SK-N-SH treated with all-trans-retinoic acid at 6 μM for 48 hours (cell line): ENCODE measurements around the gene LEUTX.

Source experiments
- ATAC-seq: fragments of 200-7000 bp; cut with Tn5 transposase; 3 replicates; pipeline ENCODE4 v1.9.1; 2020; ENCODE audit warnings: mild to moderate bottlenecking, moderate library complexity
- ARNTL ChIP-seq: fragments of 450-650 bp; formaldehyde crosslinking; IDR thresholded peaks from 2 replicates; pipeline ENCODE4 v1.5.0; 2020; ENCODE audit warnings: low read depth, mild to moderate bottlenecking, moderate library complexity, borderline replicate concordance
- ESRRG ChIP-seq: fragments of 250-450 bp; sonication (Bioruptor Pico); IDR thresholded peaks from 2 replicates; pipeline ENCODE4 v1.6.1; 2021; ENCODE audit warnings: mild to moderate bottlenecking
- GLIS3 ChIP-seq: fragments of 250-450 bp; sonication (Bioruptor Pico); IDR thresholded peaks from 2 replicates; pipeline ENCODE4 v1.5.0; 2020; ENCODE audit warnings: mild to moderate bottlenecking, moderate library complexity
- ISL1 ChIP-seq: fragments of 250-450 bp; sonication (Bioruptor Pico); IDR thresholded peaks from 2 replicates; pipeline ENCODE4 v2.1.2; 2022; ENCODE audit warnings: mild to moderate bottlenecking, moderate library complexity
- OSR1 ChIP-seq: fragments of 250-450 bp; sonication (Bioruptor Pico); IDR thresholded peaks from 2 replicates; pipeline ENCODE4 v1.8.0; 2022; ENCODE audit warnings: moderate library complexity, mild to moderate bottlenecking, inconsistent platforms
- RARB ChIP-seq: fragments of 250-450 bp; sonication (Bioruptor Pico); IDR thresholded peaks from 2 replicates; pipeline ENCODE4 v1.8.0; 2021; ENCODE audit warnings: mild to moderate bottlenecking, moderate library complexity
- SNAI2 ChIP-seq: fragments of 250-450 bp; sonication (Bioruptor Pico); IDR thresholded peaks from 2 replicates; pipeline ENCODE4 v1.5.0; 2020; ENCODE audit warnings: mild to moderate bottlenecking, moderate library complexity
- TCF4 ChIP-seq: fragments of 250-450 bp; sonication (Bioruptor Pico); IDR thresholded peaks from 2 replicates; pipeline ENCODE4 v1.8.0; 2021; ENCODE audit warnings: mild to moderate bottlenecking, moderate library complexity, borderline replicate concordance
- ZC3H10 ChIP-seq: fragments of 250-450 bp; sonication (Bioruptor Pico); IDR thresholded peaks from 2 replicates; pipeline ENCODE4 v1.5.1; 2021; ENCODE audit warnings: mild to moderate bottlenecking, moderate library complexity
- ZFP3 ChIP-seq: fragments of 250-450 bp; sonication (Bioruptor Pico); IDR thresholded peaks from 2 replicates; pipeline ENCODE4 v1.5.0; 2020; ENCODE audit warnings: mild to moderate bottlenecking, moderate library complexity
- ZFP30 ChIP-seq: fragments of 450-650 bp; formaldehyde crosslinking; IDR thresholded peaks from 2 replicates; pipeline ENCODE4 v1.5.0; 2022; ENCODE audit warnings: mild to moderate bottlenecking, moderate library complexity
- ZNF70 ChIP-seq: fragments of 450-650 bp; formaldehyde crosslinking; IDR thresholded peaks from 2 replicates; pipeline ENCODE4 v1.5.0; 2020; ENCODE audit warnings: mild to moderate bottlenecking, moderate library complexity
- TF ChIP-seq, protein P1 (sequence below): fragments of 250-450 bp; sonication (Bioruptor Pico); IDR thresholded peaks from 2 replicates; pipeline ENCODE4 v1.5.0; 2020; ENCODE audit warnings: mild to moderate bottlenecking, moderate library complexity
- TF ChIP-seq, protein P2 (sequence below): fragments of 250-450 bp; sonication (Bioruptor Pico); IDR thresholded peaks from 2 replicates; pipeline ENCODE4 v1.5.1; 2020; ENCODE audit warnings: low read depth, mild to moderate bottlenecking, moderate library complexity
- TF ChIP-seq, protein P3 (sequence below): fragments of 250-450 bp; sonication (Bioruptor Pico); IDR thresholded peaks from 2 replicates; pipeline ENCODE4 v1.8.0; 2021; ENCODE audit warnings: low read depth, mild to moderate bottlenecking, moderate library complexity, borderline replicate concordance
- TF ChIP-seq, protein P4 (sequence below): fragments of 250-450 bp; sonication (Bioruptor Pico); IDR thresholded peaks from 2 replicates; pipeline ENCODE4 v1.5.1; 2021; ENCODE audit warnings: mild to moderate bottlenecking, moderate library complexity

Gene LEUTX

DNA sequence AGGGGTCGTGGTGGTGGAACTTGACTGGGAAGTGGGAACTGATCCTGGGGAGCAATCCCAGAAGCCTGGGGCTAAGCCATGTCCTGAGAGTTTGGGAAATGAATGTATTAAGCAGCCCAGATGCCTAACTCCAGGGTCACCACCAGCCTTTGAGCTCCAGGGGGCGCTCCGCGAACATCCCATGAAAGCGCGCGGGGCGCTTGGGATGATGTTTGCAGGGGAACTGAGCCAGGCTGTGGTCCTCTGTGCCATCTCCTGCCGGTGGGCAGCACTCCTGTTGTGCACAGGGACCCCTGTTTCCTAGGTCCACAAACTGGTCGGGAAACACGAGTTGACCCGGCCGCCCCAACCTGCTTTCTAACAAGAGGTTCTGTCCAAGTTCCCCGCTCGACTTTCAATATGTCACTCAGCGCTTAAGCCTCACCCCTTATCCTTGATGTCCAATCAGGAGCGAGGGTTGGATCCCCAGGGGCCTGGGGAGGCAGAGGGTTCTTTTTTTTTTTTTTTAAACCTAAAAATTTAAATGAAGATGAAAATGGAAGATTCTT, 14.4 kb downstream of the LEUTX start (continued):
- TF ChIP-seq, protein P1, sequence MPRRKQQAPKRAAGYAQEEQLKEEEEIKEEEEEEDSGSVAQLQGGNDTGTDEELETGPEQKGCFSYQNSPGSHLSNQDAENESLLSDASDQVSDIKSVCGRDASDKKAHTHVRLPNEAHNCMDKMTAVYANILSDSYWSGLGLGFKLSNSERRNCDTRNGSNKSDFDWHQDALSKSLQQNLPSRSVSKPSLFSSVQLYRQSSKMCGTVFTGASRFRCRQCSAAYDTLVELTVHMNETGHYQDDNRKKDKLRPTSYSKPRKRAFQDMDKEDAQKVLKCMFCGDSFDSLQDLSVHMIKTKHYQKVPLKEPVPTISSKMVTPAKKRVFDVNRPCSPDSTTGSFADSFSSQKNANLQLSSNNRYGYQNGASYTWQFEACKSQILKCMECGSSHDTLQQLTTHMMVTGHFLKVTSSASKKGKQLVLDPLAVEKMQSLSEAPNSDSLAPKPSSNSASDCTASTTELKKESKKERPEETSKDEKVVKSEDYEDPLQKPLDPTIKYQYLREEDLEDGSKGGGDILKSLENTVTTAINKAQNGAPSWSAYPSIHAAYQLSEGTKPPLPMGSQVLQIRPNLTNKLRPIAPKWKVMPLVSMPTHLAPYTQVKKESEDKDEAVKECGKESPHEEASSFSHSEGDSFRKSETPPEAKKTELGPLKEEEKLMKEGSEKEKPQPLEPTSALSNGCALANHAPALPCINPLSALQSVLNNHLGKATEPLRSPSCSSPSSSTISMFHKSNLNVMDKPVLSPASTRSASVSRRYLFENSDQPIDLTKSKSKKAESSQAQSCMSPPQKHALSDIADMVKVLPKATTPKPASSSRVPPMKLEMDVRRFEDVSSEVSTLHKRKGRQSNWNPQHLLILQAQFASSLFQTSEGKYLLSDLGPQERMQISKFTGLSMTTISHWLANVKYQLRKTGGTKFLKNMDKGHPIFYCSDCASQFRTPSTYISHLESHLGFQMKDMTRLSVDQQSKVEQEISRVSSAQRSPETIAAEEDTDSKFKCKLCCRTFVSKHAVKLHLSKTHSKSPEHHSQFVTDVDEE, result no peak
- TF ChIP-seq, all 23 proteins: peak for 0

DNA sequence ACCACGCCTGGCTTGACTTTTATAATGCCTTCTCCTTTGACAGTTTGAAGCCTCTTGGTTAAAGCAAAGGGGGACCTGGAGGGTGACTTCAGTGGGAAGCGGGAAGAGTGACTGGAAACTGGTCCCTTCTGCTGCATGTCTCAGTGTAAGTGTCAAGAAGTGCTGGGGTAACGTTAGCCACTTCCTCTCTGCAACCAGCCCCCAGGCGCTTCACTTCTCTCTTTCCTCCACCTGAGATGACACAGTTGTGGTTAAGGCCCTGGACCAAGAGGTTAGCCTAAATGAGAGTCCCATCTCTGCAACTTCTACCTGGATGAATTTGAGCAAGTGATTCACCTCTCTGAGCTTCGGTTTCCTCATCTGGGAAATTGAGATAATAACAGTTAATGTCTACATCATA, 16.3 kb downstream of the LEUTX start:
- TF ChIP-seq OSR1 (no peak), ARNTL (CRISPR knock-in tag) (no peak), RARB (no peak), ESRRG (CRISPR knock-in tag) (no peak), ZFP30 (CRISPR knock-in tag) (no peak)
- TF ChIP-seq, protein P1, result no peak
- ATAC-seq, result no peak

DNA sequence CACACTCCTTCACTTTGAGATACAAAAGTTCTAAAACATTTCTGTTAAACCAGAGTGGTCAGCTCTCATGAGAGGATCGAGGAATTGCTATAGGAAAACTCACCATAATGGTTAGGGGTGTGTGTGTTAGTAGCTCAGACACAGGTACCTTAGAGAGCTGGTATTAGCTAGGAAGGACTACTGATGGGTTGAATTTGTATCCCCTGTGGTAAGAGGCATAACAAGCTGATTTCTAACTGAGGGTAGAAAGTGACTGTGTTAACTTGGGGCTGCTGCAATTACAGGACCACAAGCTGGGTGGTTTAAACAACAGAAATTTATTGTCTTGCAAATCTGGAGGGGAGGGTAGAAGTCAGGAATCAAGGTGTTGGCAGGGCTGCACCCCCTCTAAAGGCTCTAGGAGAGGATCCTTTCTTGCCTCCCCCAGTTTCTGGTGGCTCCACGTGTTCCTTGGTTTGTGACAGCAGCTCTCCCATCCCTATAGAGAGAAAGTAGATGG, 17.4 kb downstream of the LEUTX start:
- TF ChIP-seq SNAI2 (no peak), OSR1 (no peak), ESRRG (CRISPR knock-in tag) (no peak), ZFP3 (no peak), ISL1 (CRISPR knock-in tag) (no peak), TCF4 (CRISPR knock-in tag) (no peak), ARNTL (CRISPR knock-in tag) (no peak)
- TF ChIP-seq, protein P2, sequence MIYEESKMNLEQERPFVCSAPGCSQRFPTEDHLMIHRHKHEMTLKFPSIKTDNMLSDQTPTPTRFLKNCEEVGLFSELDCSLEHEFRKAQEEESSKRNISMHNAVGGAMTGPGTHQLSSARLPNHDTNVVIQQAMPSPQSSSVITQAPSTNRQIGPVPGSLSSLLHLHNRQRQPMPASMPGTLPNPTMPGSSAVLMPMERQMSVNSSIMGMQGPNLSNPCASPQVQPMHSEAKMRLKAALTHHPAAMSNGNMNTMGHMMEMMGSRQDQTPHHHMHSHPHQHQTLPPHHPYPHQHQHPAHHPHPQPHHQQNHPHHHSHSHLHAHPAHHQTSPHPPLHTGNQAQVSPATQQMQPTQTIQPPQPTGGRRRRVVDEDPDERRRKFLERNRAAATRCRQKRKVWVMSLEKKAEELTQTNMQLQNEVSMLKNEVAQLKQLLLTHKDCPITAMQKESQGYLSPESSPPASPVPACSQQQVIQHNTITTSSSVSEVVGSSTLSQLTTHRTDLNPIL, result no peak
- TF ChIP-seq, all 23 proteins: peak for 0
- no peak for ATAC-seq

DNA sequence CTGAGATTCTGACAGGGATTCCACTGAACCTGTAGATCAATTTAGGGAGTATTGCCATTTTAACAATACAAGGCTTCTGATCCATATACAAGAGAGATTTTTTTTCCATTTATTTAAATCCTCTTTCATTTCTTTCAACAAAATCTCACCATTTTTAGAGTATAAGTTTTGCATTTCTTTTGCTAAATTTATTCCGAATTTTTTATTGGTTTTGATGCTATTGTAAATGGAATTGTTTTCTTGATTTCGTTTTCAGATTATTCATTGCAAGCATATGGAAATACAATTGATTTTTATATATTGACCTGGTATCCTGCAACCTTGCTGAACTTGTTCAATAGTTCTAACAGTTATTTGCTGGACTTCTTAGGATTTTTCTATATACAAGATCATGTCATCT, 18.4 kb downstream of the LEUTX start:
- ATAC-seq, result no peak
- TF ChIP-seq, protein P2, result no peak
- TF ChIP-seq, protein P3, sequence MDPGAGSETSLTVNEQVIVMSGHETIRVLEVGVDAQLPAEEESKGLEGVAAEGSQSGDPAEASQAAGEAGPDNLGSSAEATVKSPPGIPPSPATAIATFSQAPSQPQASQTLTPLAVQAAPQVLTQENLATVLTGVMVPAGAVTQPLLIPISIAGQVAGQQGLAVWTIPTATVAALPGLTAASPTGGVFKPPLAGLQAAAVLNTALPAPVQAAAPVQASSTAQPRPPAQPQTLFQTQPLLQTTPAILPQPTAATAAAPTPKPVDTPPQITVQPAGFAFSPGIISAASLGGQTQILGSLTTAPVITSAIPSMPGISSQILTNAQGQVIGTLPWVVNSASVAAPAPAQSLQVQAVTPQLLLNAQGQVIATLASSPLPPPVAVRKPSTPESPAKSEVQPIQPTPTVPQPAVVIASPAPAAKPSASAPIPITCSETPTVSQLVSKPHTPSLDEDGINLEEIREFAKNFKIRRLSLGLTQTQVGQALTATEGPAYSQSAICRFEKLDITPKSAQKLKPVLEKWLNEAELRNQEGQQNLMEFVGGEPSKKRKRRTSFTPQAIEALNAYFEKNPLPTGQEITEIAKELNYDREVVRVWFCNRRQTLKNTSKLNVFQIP (CRISPR knock-in tag), result no peak
- TF ChIP-seq ZNF70 (CRISPR knock-in tag), result no peak

DNA sequence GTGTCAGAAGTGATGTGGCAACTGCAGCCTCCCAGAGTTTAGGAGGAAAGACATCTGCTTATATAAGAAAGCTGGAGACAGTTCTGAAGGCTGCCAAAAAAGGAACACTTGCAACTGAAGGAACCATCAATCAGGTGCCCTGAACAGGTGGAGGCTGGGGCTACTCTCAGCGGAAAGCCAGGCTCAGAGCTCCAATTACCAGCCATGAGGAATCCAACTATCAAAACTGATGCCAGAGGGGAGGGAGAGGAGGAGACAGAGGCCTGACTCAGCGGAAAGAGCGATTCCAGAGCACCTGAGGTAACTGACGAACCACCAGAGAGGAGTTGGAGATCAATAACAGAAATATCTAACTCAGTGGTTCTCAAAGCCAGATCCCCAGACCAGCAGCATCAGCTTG, 24.3 kb downstream of the LEUTX start:
- ATAC-seq, result no peak
- TF ChIP-seq, protein P4, sequence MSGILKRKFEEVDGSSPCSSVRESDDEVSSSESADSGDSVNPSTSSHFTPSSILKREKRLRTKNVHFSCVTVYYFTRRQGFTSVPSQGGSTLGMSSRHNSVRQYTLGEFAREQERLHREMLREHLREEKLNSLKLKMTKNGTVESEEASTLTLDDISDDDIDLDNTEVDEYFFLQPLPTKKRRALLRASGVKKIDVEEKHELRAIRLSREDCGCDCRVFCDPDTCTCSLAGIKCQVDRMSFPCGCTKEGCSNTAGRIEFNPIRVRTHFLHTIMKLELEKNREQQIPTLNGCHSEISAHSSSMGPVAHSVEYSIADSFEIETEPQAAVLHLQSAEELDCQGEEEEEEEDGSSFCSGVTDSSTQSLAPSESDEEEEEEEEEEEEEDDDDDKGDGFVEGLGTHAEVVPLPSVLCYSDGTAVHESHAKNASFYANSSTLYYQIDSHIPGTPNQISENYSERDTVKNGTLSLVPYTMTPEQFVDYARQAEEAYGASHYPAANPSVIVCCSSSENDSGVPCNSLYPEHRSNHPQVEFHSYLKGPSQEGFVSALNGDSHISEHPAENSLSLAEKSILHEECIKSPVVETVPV (CRISPR knock-in tag), result no peak
- TF ChIP-seq, protein P2, result no peak
- TF ChIP-seq ISL1 (CRISPR knock-in tag), result no peak
- no peak for TF ChIP-seq ESRRG (CRISPR knock-in tag)
- TF ChIP-seq ZC3H10 (CRISPR knock-in tag), result no peak
- TF ChIP-seq GLIS3 (CRISPR knock-in tag), result no peak
- TF ChIP-seq, protein P3 (CRISPR knock-in tag), result no peak
